GM23248 (cell line): ENCODE measurements around the gene DSTYK. TPM values are rescaled to one million over a fixed set of nuclear protein-coding genes. Genes with fewer than 3 reads are reported as not detected.

Experiments
- DNase-seq: peaks from one replicate; pipeline ENCODE4 v3.0.0-alpha.2; 2015
- H2AFZ ChIP-seq: fragments of 200-600 bp; sonication (generic); 2 replicates; pipeline ENCODE4 v1.6.1; 2016; ENCODE audit warnings: antibody characterized with exemption
- H3F3A ChIP-seq: fragments of 200-600 bp; sonication (generic); 2 replicates; pipeline ENCODE4 v1.6.1; 2016; ENCODE audit warnings: mild to moderate bottlenecking, antibody characterized with exemption, mixed run types; ENCODE audit not compliant: insufficient read depth
- H3K27ac ChIP-seq: fragments of 200-600 bp; sonication (generic); 2 replicates; pipeline ENCODE4 v1.5.1; 2016; ENCODE audit warnings: mild to moderate bottlenecking
- H3K27me3 ChIP-seq: fragments of 200-600 bp; sonication (generic); replicated peaks from 2 replicates; pipeline ENCODE4 v1.6.1; 2016; ENCODE audit warnings: mild to moderate bottlenecking; ENCODE audit not compliant: insufficient read depth
- H3K36me3 ChIP-seq: fragments of 200-600 bp; sonication (generic); 2 replicates; pipeline ENCODE4 v1.6.1; 2016; ENCODE audit warnings: low read depth, mild to moderate bottlenecking
- H3K4me1 ChIP-seq: fragments of 200-600 bp; sonication (generic); 2 replicates; pipeline ENCODE4 v1.6.1; 2016; ENCODE audit warnings: mild to moderate bottlenecking; ENCODE audit not compliant: insufficient read depth
- H3K4me2 ChIP-seq: fragments of 200-600 bp; sonication (generic); one replicate; pipeline ENCODE4 v1.6.1; 2016; ENCODE audit warnings: mild to moderate bottlenecking; ENCODE audit not compliant: unreplicated experiment
- H3K4me3 ChIP-seq: fragments of 200-600 bp; sonication (generic); 2 replicates; pipeline ENCODE4 v1.5.1; 2016; ENCODE audit warnings: mild to moderate bottlenecking
- H3K79me2 ChIP-seq: fragments of 200-600 bp; sonication (generic); 2 replicates; pipeline ENCODE4 v1.6.1; 2016; ENCODE audit warnings: mild to moderate bottlenecking; ENCODE audit not compliant: insufficient read depth
- H3K9ac ChIP-seq: fragments of 200-600 bp; sonication (generic); 2 replicates; pipeline ENCODE4 v1.6.1; 2016; ENCODE audit warnings: mild to moderate bottlenecking
- H3K9me2 ChIP-seq: fragments of 200-600 bp; sonication (generic); 2 replicates; pipeline ENCODE4 v1.6.1; 2016; ENCODE audit warnings: mixed run types, mild to moderate bottlenecking, moderate library complexity; ENCODE audit not compliant: insufficient read depth
- H3K9me3 ChIP-seq: fragments of 200-600 bp; sonication (generic); one replicate; pipeline ENCODE4 v1.6.1; 2017; ENCODE audit warnings: low read depth
- H4K20me1 ChIP-seq: fragments of 200-600 bp; sonication (generic); 2 replicates; pipeline ENCODE4 v1.6.0; 2016; ENCODE audit not compliant: insufficient read depth
- EZH2 ChIP-seq: fragments of 200-600 bp; sonication (generic); IDR thresholded peaks from 2 replicates; pipeline ENCODE4 v1.6.1; 2018; ENCODE audit warnings: antibody characterized with exemption, mild to moderate bottlenecking; ENCODE audit not compliant: insufficient read depth, poor library complexity, severe bottlenecking
- EZH2phosphoT487 ChIP-seq: fragments of 200-600 bp; sonication (generic); IDR thresholded peaks from 2 replicates; pipeline ENCODE4 v1.6.1; 2018; ENCODE audit warnings: antibody characterized with exemption, moderate library complexity, mild to moderate bottlenecking, low read depth; ENCODE audit not compliant: insufficient read depth
- WGBS, 2 experiments: methylation state at CpG; one replicate each; pipeline ENCODE4 v1.1.6; 2015 to 2017; ENCODE audit warnings: low lambda C conversion rate in 2 of 2, low coverage in 1 of 2; ENCODE audit errors: missing lambda C conversion rate in 2 of 2; 5-methylcytosine and 5-hydroxymethylcytosine counted together
- in situ Hi-C: fragments of 300-500 bp; cut with MboI; formaldehyde crosslinking; loops from 2 replicates; pipeline ENCODE4 v1.15.0; 2020
- polyA plus RNA-seq: library from polyadenylated mRNA; unstranded; fragments of >200 nt; fragmentation: Nextera tagmentation; extraction: Ambion mirVana; gene quantifications from 2 replicates; pipeline ENCODE4 v1.2.1, GENCODE V29; 2016
- total RNA-seq: library from RNA; depleted of rRNA; stranded (reverse); fragments of >200 nt; shearing (Covaris generic); gene quantifications from 2 replicates; pipeline ENCODE4 v1.2.3, GENCODE V29; 2014

DSTYK gene
- total and polyA plus RNA-seq, 2 experiments from 2014 or later = 9.8 to 12.1 TPM

GRCh38 chr1:205243350-205244191 lies 32.1 kb upstream of the DSTYK start:
- no peaks in the 10 kb centered on the region for H3F3A ChIP-seq
- H3K27ac ChIP-seq = no peak overlapping the region
- H4K20me1 ChIP-seq = no peaks in the 10 kb centered on the region
- no peaks in the 10 kb centered on the region for H3K9me3 ChIP-seq
- H2AFZ ChIP-seq = no peak overlapping the region
- no peak overlapping the region for H3K4me3 ChIP-seq
- no peak for DNase-seq
- H3K9ac ChIP-seq = no peak overlapping the region
- TF ChIP-seq EZH2phosphoT487 (no peak), EZH2 (no peak)
- H3K4me1 ChIP-seq = no peaks in the 10 kb centered on the region
- in situ Hi-C loops = loop anchor here (5.0 kb wide), 1 partner anchor 251 kb away; no protein-coding TSS in a partner anchor
- H3K36me3 ChIP-seq = no peaks in the 10 kb centered on the region
- H3K27me3 ChIP-seq = no peaks in the 10 kb centered on the region
- H3K79me2 ChIP-seq = no peaks in the 10 kb centered on the region
- 89 to 92% methylated on average over 8 of the region's 8 CpGs for WGBS, 2 experiments
- H3K9me2 ChIP-seq = no peaks in the 10 kb centered on the region
- H3K4me2 ChIP-seq = no peak overlapping the region

GRCh38 chr1:205241366-205242030 lies 30.0 kb upstream of the DSTYK start:
- Histone ChIP-seq H3K79me2 (no peaks in the 10 kb centered on the region), H3K4me1 (no peaks in the 10 kb centered on the region), H3K27ac (no peak overlapping the region), H3F3A (no peaks in the 10 kb centered on the region), H3K4me2 (no peak overlapping the region), H3K27me3 (no peaks in the 10 kb centered on the region), H2AFZ (no peak overlapping the region), H3K9ac (no peak overlapping the region), H3K4me3 (no peak overlapping the region), H3K36me3 (no peaks in the 10 kb centered on the region), H3K9me2 (no peaks in the 10 kb centered on the region), H4K20me1 (no peaks in the 10 kb centered on the region), H3K9me3 (no peaks in the 10 kb centered on the region)
- in situ Hi-C loops = loop anchor here (5.0 kb wide), 1 partner anchor 249 kb away; no protein-coding TSS in a partner anchor
- DNase-seq = no peak
- WGBS, 2 experiments = 91 to 93% methylated on average over 29 to 36 of the region's 36 CpGs
- no peak for TF ChIP-seq EZH2

GRCh38 chr1:205240569-205240968 lies 29.1 kb upstream of the DSTYK start:
- in situ Hi-C loops = loop anchor here (5.0 kb wide), 1 partner anchor 248 kb away; no protein-coding TSS in a partner anchor
- 62 to 63% methylated on average over 3 of the region's 3 CpGs for WGBS, 2 experiments
- no peaks in the 10 kb centered on the region for H3K79me2 ChIP-seq
- H3K9ac ChIP-seq = no peak overlapping the region
- no peak overlapping the region for H3K27ac ChIP-seq
- no peaks in the 10 kb centered on the region for H3K9me2 ChIP-seq
- H3K4me1 ChIP-seq = no peaks in the 10 kb centered on the region
- no peaks in the 10 kb centered on the region for H3K9me3 ChIP-seq
- H3F3A ChIP-seq = no peaks in the 10 kb centered on the region
- no peak overlapping the region for H3K4me3 ChIP-seq
- H3K27me3 ChIP-seq = no peaks in the 10 kb centered on the region
- H3K4me2 ChIP-seq = no peak overlapping the region
- no peak for DNase-seq
- no peak for TF ChIP-seq EZH2
- TF ChIP-seq EZH2phosphoT487 = no peak
- H4K20me1 ChIP-seq = no peaks in the 10 kb centered on the region
- no peak overlapping the region for H2AFZ ChIP-seq
- H3K36me3 ChIP-seq = no peaks in the 10 kb centered on the region

- no peaks in the 10 kb centered on the region for H3K9me2 ChIP-seq
- H3K4me1 ChIP-seq = no peaks in the 10 kb centered on the region
- TF ChIP-seq EZH2 = no peak
- TF ChIP-seq EZH2phosphoT487 = no peak
- H3K79me2 ChIP-seq = no peaks in the 10 kb centered on the region
- no peak overlapping the region for H3K4me3 ChIP-seq
- WGBS, 2 experiments = 82 to 84% methylated on average over 6 of the region's 6 CpGs
- H3K4me2 ChIP-seq = no peak overlapping the region
- no peak for DNase-seq
- no peaks in the 10 kb centered on the region for H3K36me3 ChIP-seq
- H2AFZ ChIP-seq = no peak overlapping the region
- no peaks in the 10 kb centered on the region for H3K27me3 ChIP-seq
- in situ Hi-C loops = loop anchor here (5.0 kb wide), 1 partner anchor 248 kb away; no protein-coding TSS in a partner anchor
- no peak overlapping the region for H3K9ac ChIP-seq
- no peak overlapping the region for H3K27ac ChIP-seq
- H4K20me1 ChIP-seq = no peaks in the 10 kb centered on the region
- no peaks in the 10 kb centered on the region for H3K9me3 ChIP-seq
- no peaks in the 10 kb centered on the region for H3F3A ChIP-seq
Measured at GRCh38 chr1:205240118-205240517, 28.6 kb upstream of the DSTYK start.
